ENCODE data around the gene KCNQ1.

Gene KCNQ1

DNA sequence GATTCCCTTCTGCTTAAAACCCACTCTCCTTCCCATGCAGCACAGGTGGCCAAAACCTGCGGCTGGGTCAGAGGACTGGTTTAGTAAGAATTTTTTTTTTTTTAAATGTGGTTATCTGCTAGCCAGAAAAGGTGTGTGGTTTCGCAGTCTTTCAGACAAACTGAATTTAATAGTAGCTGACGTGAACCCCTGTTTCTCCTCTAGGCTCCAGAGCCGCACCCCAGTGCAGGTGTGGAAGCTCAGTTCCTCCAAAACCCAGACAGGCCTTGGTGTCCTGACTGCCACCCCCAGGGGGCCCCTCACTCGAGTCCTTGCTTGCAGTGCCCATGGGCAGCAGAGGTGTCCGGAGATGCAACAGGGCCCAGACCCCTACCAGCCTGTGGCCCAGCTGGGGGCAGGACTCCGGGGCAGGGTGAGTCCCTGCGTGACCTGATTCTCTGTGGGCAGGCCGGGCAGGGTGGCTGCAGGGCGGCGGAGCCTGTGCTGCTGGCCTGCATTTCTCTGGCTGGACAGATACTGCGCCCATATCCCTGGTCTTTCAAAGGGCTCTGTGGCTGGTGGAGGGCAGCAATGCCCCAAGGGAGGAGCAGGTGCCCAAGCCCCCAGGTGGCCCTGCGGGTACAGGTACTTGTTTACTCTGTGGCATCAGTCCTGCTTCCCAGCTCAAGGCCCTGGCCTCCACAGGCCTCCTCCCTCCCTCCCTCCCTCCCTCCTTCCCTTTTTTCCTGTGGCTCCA, 15.2 kb downstream of the KCNQ1 start:
- no peak for DNase-seq (ENCODE audit: low read depth in 2 of 2)

DNA sequence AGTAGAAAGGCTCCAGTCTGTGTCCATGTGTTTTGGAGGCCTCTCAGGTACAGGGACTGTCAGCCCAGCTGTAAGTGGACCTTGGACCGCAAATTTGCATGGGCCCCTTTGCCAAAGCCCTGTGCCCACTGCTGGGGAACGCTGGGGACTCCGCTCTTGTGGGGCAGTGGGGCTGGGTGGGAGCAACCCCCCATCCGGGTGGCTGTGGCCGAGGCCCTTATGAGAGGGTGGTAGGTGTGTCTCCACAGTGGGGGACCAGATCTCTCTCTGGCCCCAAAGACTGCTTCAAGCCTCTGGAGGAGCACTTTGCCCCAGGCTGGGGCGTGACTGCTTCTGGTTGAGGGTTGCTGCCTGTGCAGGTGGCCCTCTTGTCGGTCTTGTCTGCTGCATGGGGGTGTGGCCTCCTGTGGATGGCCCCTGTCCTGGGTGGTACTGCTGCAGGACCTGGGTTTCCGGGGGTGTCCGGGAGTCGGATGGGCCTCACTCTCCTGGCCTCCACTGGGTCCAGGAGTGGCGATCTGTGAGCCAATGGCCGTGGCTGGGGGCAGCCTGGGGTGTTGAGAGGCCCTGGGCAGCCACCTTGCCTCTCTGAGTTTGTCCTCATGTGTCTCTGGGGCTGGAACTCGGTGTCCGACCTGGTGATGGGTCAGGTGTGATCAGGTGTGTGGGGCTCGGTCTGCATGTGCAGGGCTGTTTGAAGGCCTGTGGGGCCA, 15.9 kb downstream of the KCNQ1 start:
- no peak for DNase-seq (ENCODE audit: low read depth in 2 of 2)

GRCh38 chr11:2461253-2461955, 16.6 kb downstream of the KCNQ1 start:
- no peak for DNase-seq (ENCODE audit: low read depth in 2 of 2)

- no peak for DNase-seq (ENCODE audit: low read depth in 2 of 2)
Measured at GRCh38 chr11:2461956-2462542, 17.2 kb downstream of the KCNQ1 start.

DNA sequence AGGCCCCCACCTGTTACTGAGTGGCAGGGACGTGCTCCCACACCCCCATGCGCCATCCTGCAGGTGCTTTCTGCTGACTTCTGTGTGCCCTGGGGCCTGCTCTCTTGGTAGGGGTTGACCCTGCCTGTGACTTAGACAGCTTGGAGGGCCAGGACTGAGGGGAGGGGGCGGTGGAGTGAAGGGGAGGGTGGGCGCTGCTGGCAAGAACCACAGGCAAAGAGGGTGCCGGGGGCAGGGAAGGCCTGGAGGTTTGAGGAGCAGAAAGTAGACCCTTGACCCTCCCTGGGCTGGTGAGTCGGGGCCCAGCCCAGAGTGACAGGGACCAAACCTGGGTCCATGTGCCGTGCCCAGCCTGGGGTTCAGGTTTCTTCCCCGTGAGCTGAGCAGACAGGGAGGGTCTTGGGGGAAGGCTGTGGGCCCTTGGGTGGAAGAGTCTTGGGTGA, 17.8 kb downstream of the KCNQ1 start:
- no peak for DNase-seq (ENCODE audit: low read depth in 2 of 2)

- no peak for DNase-seq (ENCODE audit: low read depth in 2 of 2)
Measured at GRCh38 chr11:2462986-2463765, 18.4 kb downstream of the KCNQ1 start.

DNA sequence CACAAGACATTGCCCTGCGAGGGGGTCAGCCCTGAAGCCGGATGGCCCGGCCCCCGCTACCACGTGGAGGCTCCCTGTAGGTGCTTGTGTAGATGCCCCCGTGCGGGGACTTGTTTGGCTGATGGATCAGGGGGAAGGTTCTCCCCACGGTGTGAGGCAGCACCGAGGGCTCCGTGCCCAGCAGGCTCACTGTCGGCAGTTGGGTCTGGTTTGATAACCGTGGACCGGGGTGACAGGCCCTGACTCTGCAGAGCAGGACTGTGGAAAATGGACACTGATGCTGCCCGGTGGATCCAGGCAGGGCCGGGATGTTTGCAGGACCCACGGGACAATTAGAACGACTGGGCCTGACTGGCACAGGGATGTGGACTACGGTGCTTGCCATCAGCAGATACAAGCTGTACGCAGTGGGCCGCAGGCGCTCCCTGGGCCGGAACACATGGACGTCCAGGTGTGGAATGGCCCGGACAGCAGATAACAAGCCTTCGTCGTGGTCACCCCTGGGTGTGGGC, 19.0 kb downstream of the KCNQ1 start:
- no peak for DNase-seq (ENCODE audit: low read depth in 2 of 2)

- no peak for DNase-seq (ENCODE audit: low read depth in 2 of 2)
Measured at GRCh38 chr11:2464451-2465165, 19.8 kb downstream of the KCNQ1 start.

- no peak for DNase-seq (ENCODE audit: low read depth in 2 of 2)
Measured at GRCh38 chr11:2465202-2466068, 20.6 kb downstream of the KCNQ1 start.

DNA sequence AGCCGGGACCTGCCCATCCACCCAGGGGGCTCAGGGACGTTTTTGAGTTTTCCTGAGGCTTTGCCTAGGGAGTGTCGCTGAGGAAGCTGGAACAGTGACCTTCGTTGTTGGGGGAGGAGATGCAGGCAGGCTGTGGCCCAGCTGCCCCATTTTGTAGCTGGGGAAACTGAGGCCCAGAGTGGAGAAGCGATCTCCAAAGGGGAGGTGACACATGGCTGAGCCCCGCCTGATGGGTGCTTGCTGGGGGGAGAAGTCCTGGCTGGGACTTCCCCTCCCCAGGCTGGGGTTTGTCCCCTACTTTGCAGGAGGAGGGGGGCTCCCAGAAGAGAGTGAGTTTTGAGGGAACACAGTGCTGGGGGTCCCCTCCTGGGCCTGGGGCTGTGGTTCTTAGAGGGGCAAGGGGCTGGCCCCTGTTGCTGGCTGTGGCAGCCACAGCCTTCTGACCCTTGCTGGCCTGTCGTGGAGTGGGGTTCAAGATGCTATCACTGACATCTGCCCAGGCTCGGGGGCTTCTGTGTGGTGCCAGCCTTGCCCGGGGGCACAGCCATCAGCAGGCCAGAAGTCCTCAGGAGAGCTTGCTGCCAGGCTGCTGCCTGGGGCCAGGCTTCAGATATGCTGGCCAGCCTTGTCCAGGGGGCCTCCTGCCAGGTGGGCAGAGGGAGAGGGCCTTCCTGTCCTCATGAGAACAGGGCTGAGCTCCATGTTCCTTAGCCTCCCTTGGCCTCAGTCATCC, 21.4 kb downstream of the KCNQ1 start:
- no peak for DNase-seq (ENCODE audit: low read depth in 2 of 2)

GRCh38 chr11:2466869-2467694, 22.3 kb downstream of the KCNQ1 start:
- DNase-seq (ENCODE audit: low read depth in 2 of 2): no peak

- DNase-seq (ENCODE audit: low read depth in 2 of 2): no peak
Measured at GRCh38 chr11:2467695-2468055, 22.9 kb downstream of the KCNQ1 start.

DNA sequence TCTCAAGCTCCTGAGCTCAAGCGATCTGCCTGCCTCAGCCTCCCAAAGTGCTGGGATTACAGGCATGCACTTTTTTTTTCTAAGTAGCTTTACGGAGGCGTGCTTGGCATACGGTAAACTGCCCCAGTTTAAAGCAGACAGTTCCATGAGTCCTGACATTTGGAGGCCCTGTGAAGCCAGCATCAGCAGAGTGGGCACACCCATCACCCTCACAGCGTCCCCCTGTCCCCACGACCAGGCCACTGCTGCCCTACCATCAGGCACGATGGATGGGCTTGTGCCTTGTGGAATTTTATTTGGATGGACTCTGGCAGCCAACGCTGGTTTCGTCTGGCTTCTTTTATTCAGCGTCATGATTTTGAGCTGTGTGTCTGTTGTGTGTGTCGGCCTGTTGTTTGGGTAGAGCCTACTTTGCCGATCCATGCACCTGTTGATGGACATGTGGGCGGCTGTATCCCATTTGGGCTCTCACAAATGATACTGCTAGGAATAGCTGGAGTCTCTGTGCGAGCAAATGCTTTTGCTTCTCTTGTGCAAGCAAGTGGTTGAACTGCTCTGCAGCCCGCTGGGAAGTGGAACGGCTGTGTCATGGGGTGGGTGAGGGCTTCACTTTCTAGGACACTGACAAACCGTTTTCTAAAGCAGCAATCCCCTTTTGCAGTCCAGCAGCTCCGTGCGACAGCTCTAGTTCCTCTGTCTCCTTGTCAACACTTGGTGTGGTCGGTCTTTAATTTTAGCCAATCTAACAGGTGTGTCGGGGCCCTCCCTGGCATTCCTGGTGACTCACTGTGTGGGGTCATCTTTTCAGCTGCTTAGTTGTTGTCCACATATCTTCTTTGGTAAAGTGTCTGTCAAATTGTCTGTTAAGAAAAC, 23.8 kb downstream of the KCNQ1 start:
- DNase-seq (ENCODE audit: low read depth in 2 of 2): no peak

DNA sequence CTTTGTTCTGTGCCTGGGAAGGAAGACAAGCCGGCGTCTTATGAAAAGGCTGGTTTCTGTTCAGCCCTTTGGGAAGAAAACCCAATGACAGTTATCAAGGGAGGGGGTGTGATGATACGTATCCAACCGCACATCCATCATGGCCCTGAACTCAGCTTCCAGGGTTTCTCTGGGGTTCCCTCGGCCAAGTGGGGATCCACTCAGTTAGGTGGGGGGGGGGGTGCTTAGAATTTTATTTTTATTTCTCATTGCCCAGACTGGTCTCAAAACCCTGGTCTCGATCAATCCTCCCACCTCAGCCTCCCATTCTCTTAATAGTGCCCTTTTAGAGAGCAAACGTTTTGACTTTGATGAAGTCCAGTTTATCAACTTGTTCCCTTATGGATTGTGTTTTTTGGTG, 25.7 kb downstream of the KCNQ1 start:
- DNase-seq (ENCODE audit: low read depth in 2 of 2): no peak

DNA sequence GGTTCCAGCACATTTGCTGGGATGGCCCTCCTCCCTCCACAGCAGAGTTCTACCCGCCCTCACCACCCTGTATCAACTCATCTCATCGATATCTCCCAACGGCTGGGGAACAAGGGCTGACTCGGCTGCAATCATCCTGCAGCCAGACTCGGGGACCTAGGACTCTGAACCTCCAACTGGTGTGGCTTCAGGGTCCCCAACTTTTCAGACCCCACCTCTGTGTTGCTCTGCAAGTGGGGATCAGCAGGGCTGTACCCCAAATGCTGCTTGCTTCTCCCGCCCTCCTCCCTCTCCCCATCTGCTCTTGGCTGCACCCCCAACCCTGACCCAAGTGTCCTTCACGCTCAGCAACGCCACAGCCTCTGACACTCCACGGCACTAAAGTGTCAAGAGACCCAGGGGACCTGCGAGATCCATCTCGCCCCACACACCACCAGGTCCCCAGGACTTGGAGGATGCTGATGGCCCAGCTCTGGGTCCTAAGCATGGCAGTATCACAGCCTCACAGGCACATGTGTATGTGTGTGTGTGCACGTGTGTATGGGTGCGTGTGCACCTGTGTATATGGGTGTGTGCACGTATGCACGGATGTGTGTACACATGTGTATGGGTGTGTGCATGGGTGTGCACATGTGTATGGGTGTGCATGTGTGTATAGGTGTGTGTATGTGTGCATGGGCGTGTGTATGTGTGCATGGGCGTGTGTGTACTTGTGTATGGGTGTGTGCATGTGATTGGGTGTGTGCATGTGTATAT, 26.4 kb downstream of the KCNQ1 start:
- DNase-seq (ENCODE audit: low read depth in 2 of 2): no peak

GRCh38 chr11:2471804-2472096, 26.9 kb downstream of the KCNQ1 start:
- DNase-seq (ENCODE audit: low read depth in 2 of 2): no peak

Measured in activated CD4-positive, alpha-beta T cell treated with anti-CD3 and anti-CD28 coated beads for 24 hours (primary cell).